Measurements from ENCODE around the gene CIZ1. TPM values are rescaled to one million over a fixed set of nuclear protein-coding genes. Genes with fewer than 3 reads are reported as not detected.

Gene CIZ1
- total and polyA plus RNA-seq, 2 of the 13 experiments (the other 11 are each of a cell fraction or from before 2014, with no cell fraction given) = 30.6 to 50.3 TPM

GRCh38 chr9:128127990-128128835 is 63.2 kb downstream of the CIZ1 start (continued):
- no peak for TF ChIP-seq PAWR (CRISPR knock-in tag; IDR thresholded peaks at IDR 0.05; ENCODE audit: borderline replicate concordance)
- peak; percentile 57; the same call in 1 of the 2 replicates for TF ChIP-seq ZNF768 (CRISPR knock-in tag; IDR thresholded peaks at IDR 0.05)
- TF ChIP-seq E2F1 (CRISPR knock-in tag; IDR thresholded peaks at IDR 0.05) = peak; percentile 49
- 0 out of 2 replicates have a peak, but pooled peaks have one; percentile 14 for TF ChIP-seq AHR (CRISPR knock-in tag; IDR thresholded peaks at IDR 0.05)
- no peak; the same call in 1 of the 2 replicates for TF ChIP-seq NR2C2 (CRISPR knock-in tag; IDR thresholded peaks at IDR 0.05; ENCODE audit: borderline replicate concordance)
- 0 out of 2 replicates have a peak, but pooled peaks have one; percentile 9 for TF ChIP-seq ARID5B (CRISPR knock-in tag; IDR thresholded peaks at IDR 0.05)
- TF ChIP-seq RARG (CRISPR knock-in tag; IDR thresholded peaks at IDR 0.05; ENCODE audit: low read depth) = no peak
- no peak for TF ChIP-seq CBX2 (IDR thresholded peaks at IDR 0.05; ENCODE audit: low read depth, low read length)
- TF ChIP-seq CBX2 (CRISPR knock-in tag; IDR thresholded peaks at IDR 0.05; ENCODE audit: low read depth) = no peak
- peak; percentile 5; the same call in 1 of the 2 replicates for TF ChIP-seq IRF2 (CRISPR knock-in tag; IDR thresholded peaks at IDR 0.05)
- no peak for TF ChIP-seq NFIC (IDR thresholded peaks at IDR 0.05; ENCODE audit: low read length)
- peak; percentile 42 for TF ChIP-seq YY1 (IDR thresholded peaks at IDR 0.05; ENCODE audit: insufficient read depth, insufficient replicate concordance, low read depth, low read length)
- TF ChIP-seq, protein P1, sequence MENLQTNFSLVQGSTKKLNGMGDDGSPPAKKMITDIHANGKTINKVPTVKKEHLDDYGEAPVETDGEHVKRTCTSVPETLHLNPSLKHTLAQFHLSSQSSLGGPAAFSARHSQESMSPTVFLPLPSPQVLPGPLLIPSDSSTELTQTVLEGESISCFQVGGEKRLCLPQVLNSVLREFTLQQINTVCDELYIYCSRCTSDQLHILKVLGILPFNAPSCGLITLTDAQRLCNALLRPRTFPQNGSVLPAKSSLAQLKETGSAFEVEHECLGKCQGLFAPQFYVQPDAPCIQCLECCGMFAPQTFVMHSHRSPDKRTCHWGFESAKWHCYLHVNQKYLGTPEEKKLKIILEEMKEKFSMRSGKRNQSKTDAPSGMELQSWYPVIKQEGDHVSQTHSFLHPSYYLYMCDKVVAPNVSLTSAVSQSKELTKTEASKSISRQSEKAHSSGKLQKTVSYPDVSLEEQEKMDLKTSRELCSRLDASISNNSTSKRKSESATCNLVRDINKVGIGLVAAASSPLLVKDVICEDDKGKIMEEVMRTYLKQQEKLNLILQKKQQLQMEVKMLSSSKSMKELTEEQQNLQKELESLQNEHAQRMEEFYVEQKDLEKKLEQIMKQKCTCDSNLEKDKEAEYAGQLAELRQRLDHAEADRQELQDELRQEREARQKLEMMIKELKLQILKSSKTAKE (CRISPR knock-in tag; IDR thresholded peaks at IDR 0.05; ENCODE audit: borderline replicate concordance) = peak; percentile 48; the same call in 1 of the 2 replicates
- no peak for TF ChIP-seq TEAD3 (CRISPR knock-in tag; optimal IDR thresholded peaks at IDR 0.05; ENCODE audit: borderline replicate concordance)
- TF ChIP-seq NRL (CRISPR knock-in tag; IDR thresholded peaks at IDR 0.05; ENCODE audit: borderline replicate concordance) = no peak
- TF ChIP-seq, protein P2, sequence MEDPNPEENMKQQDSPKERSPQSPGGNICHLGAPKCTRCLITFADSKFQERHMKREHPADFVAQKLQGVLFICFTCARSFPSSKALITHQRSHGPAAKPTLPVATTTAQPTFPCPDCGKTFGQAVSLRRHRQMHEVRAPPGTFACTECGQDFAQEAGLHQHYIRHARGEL (CRISPR knock-in tag; IDR thresholded peaks at IDR 0.05) = peak; percentile 84; the same call in 1 of the 2 replicates
- peak; percentile 70 for TF ChIP-seq RBFOX2 (IDR thresholded peaks at IDR 0.05; ENCODE audit: low read depth, low read length)
- no peak for TF ChIP-seq ZNF878 (CRISPR knock-in tag; IDR thresholded peaks at IDR 0.05)
- peak; percentile 69 for TF ChIP-seq DRAP1 (CRISPR knock-in tag; IDR thresholded peaks at IDR 0.05)

Measured in HepG2 (cell line).